ENCODE results near the gene GPR4. TPM values are rescaled to one million over a fixed set of nuclear protein-coding genes. Genes with fewer than 3 reads are reported as not detected.

The GPR4 gene
- total RNA-seq, 1 experiment from 2014 or later, result not detected

DNA sequence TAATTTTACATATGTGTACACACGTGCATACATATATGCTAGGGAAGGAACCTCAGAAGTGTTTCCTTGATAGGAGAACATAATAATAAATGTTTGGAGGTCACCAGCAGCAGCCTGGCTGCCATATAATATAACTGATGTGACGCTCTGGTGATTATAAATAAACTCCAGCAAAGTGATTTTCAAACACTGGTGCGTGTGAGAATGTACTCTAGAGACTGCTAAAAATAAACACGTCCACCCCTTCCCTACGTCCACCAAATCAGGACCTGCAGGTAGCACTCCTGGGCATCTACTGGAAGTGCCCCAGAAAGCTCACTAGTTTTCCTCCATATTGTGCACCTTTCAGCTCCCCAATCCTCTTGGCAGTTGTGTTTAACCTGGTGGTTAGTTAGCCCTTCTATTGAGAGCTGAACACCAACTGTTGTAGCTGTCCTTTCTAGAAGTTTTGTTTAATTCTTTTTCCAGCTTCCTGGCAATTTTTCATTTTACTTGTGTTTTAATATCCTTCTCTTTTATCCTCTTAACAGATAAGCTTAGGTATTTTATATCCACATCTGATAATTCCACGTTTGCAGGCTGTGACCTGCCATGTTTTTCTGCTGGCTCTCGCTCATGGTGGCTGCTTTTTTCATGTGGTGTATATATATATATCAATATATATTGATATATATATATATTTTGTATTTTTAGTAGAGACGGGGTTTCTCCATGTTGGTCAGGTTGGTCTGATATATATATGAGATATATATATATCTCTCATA is 30.4 kb downstream of the GPR4 start:
- no peak for DNase-seq (ENCODE audit: low read depth, low spot score)
- in situ Hi-C loops (cut with HindIII; ENCODE audit: low pct_unique_long_range_greater_than_20kb, low sequenced_read_pairs), result no loop called here

DNA sequence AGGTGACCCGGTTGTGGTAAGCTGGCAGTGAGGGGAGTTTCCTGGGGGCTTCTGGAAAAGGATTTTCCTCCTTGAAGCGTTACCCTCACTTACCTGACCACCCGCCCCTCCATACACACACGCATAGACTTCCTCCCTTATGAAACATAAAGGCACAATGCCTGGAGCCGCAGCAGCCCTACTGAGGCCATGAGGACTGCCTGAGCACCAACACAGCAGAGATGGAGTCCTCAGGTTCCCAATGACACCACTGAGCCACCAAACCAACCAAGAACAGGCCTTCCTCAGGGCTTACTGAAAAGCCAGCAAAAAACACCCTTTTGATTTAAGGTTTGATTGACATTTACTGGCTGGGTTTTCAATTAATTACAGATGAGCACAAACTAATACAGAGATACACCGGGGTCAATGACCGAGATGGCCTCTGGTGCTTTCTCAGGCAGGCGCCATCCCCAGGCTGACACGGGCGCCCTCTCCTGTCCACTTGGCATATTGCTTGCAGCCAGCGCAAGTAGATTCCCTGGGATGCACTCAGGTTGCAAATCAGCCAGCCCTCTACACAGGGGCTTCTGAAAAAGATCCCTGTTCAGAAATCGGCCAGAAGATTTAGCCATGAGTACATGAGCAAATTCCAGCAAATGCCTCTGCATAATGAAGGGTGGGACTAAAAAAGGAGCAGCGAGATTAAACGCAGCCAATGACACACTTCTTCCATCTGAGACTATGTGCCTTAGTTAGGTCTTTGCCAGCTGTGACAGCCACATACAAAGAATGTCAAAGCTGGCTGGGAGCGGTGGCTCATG is 32.2 kb downstream of the GPR4 start:
- in situ Hi-C loops (cut with HindIII; ENCODE audit: low pct_unique_long_range_greater_than_20kb, low sequenced_read_pairs), result no loop called here
- DNase-seq (ENCODE audit: low read depth, low spot score), result peak; percentile 67

DNA sequence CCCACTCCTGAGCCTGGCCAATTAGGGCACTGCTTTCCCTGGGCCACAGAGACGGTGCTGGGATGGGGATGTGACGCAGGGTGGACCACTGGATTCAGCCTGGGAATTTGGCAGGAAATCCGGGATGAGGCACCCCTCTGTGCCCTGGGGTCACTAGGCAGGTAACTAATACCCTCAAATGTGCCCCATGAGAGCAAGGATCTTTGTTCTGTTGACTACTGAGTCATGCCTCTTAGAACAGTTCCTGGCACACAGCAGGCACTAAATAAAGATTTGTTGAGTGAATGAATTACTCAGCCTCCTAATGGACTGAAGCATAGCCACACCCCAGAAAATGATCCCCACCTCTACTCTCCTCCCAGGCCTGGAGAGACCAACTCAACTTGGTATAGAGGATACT is 33.3 kb downstream of the GPR4 start:
- in situ Hi-C loops (cut with HindIII; ENCODE audit: low pct_unique_long_range_greater_than_20kb, low sequenced_read_pairs), result no loop called here
- DNase-seq (ENCODE audit: low read depth, low spot score), result no peak

DNA sequence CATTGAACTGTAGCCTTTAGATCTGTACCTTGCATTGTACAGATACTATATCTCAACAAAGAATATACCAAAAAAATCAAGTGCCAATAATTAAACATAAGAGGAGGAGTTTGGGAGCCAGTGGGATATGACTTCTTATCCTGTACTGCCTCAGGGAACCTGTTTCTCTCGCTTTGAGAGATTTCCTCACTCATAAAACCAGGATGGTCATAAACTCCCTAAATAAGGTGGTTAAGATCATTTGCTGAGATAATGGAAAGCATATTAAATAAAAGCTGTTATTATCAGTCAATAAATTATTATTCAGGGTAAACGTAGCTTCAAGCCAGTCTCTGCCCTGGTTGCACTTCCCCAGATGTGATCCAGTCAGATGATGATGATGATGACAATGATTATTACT is 34.4 kb downstream of the GPR4 start:
- in situ Hi-C loops (cut with HindIII; ENCODE audit: low pct_unique_long_range_greater_than_20kb, low sequenced_read_pairs), result no loop called here
- no peak for DNase-seq (ENCODE audit: low read depth, low spot score)

DNA sequence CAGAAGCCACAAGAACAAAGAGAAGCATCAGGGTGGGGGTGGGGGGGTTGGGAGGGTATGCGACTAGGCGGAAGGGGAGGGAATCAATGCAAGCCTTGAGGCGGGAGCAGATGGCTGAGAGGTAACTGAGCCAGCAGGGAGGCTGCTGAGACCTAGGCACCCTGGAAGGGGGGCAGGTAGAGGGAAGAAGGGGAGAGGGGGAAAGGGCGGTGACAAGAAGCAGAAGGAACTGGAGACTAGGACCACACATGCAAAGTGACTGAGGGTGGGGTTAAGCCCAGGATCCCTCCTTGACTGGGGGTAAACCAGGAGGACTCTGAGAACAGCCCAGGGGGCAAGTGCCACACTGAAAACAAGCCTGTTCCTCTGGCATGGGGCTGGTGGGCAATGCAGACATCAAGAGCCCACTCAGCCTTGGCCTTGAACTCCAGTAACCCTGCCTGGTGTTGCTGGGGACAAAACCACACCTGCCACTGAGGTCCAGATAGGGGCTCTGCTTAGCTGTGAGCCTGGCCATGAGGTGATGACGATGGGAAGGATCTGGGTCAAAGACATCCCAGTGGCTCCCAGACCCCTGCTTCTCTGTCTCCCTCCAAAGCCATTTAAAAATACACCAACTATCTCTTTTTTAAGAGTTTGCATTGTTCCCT is 37.8 kb downstream of the GPR4 start:
- DNase-seq (ENCODE audit: low read depth, low spot score), result no peak
- in situ Hi-C loops (cut with HindIII; ENCODE audit: low pct_unique_long_range_greater_than_20kb, low sequenced_read_pairs), result no loop called here

DNA sequence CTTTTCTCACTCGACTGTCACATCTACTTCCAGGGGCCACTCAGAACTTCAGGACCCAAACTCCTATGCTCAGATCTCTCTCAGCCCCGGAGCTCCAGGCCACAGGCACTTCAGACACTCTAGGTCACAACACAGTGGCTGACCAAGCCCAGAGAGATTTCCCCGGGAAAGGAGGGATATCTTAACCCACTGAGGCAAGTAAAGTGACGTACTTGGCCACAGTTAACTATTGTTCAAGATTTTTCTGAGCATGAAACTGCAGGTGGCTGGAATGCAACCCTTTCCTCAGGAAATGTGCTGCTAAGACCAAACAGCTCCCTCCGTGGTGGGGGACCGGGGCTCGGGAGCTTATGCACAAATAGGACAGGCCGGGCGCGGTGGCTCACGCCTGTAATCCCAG is 41.3 kb downstream of the GPR4 start:
- in situ Hi-C loops (cut with HindIII; ENCODE audit: low pct_unique_long_range_greater_than_20kb, low sequenced_read_pairs), result no loop called here
- DNase-seq (ENCODE audit: low read depth, low spot score), result no peak

DNA sequence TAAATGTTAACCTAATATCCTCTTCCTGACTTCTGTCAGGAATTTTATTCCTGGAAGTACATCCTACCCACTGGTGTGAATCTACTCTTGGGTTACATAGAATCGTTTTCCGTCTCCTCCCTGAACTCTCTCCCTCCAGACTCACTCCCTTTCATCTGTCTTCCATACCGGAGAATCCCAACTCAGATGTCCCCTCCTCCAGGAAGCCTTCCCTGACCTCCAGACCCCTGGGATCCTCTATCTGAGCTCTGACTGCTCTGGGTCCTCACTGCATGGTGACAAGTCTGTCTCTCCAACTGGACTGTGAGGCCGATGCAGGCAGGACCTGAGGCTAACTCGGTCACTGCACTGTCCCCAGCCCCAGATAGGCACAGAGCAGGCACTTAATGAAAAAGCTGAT is 42.0 kb downstream of the GPR4 start:
- in situ Hi-C loops (cut with HindIII; ENCODE audit: low pct_unique_long_range_greater_than_20kb, low sequenced_read_pairs), result no loop called here

DNA sequence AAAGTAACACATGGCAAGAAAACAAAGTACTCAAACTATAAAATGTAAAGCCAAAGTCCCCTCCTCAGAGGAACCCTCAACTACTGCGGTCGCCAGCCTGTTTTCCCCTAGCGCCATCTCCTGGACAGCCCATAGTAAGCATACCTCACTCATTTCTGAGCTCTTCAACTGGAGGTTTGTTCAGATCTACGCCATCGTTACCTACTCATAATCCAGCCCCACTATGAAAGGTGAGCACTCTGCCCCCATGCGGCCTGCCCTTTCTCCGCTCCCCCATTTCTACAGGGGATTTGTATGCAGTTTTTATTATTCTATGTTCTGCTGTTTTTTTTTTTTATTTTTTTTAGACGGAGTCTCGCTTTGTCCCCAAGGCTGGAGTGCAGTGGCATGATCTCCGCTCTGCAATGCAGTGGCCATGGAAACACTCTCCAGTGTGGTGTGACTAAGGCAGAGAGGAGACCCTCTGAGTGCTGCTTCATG is 43.6 kb downstream of the GPR4 start:
- peak; percentile 82 for DNase-seq (ENCODE audit: low read depth, low spot score)
- in situ Hi-C loops (cut with HindIII; ENCODE audit: low pct_unique_long_range_greater_than_20kb, low sequenced_read_pairs), result no loop called here

More for the DNA sequence above, 42.0 kb downstream of the GPR4 start:
- no peak for DNase-seq (ENCODE audit: low read depth, low spot score)

DNA sequence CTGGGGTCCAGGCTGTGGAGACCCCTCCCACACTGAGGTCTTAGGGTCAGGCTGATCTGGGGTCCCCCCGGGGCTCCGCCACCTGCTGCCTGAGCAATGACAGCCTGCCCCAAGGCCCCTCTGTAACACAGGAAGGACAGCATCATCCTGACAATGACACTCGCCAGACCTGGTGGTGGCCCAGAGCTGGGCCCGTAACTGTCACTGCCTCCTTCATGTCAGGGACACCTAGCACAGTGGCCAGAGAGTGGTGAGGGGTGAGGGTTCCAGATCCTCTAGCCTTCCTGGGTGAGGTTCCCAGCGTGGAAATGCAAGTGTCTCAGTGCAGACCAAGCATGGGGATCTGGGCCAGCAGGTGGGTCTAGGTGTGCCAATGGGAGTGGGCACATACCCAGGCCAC is 45.2 kb downstream of the GPR4 start:
- in situ Hi-C loops (cut with HindIII; ENCODE audit: low pct_unique_long_range_greater_than_20kb, low sequenced_read_pairs), result no loop called here

DNA sequence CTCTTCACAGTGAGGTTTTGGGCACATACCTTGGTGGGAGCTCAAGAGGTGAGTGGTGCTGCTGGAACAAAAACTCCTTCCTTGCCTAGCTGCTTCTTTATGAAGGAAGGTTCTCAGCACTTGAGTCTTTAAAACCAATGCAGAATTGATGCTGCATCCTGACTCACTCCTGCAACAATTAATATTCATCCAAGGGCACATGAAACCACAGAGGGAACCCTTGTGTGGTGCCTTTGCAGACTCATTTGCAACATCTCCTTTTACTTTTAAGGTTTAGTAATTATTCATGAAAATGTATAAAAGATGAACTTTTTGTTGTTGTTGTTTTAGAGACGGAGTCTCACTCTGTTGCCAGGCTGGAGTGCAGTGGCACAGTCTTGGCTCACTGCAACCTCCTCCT is 47.5 kb downstream of the GPR4 start:
- DNase-seq (ENCODE audit: low read depth, low spot score), result no peak
- in situ Hi-C loops (cut with HindIII; ENCODE audit: low pct_unique_long_range_greater_than_20kb, low sequenced_read_pairs), result no loop called here

More for the DNA sequence above, 45.2 kb downstream of the GPR4 start:
- no peak for DNase-seq (ENCODE audit: low read depth, low spot score)

DNA sequence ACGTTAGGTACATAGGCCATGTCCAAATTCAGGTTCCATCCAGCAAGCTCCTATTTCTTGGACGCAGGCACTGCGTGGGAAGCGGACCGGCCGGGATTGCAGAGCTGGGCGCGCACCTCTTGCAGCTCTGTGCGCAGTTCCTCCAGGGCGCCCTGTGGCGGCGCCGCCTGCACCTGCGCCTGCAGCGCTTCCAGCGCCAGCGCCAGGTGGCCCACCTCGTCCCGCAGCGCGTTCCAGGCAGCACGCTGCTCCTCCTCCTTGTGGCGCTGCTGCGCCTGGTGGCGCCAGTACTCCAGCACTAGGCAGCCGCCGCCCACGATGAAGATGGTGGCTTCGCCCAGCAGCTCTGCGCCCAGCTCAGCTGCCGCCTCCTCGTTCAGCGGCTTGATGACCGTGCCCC is 48.5 kb downstream of the GPR4 start:
- in situ Hi-C loops (cut with HindIII; ENCODE audit: low pct_unique_long_range_greater_than_20kb, low sequenced_read_pairs), result no loop called here
- DNase-seq (ENCODE audit: low read depth, low spot score), result no peak

DNA sequence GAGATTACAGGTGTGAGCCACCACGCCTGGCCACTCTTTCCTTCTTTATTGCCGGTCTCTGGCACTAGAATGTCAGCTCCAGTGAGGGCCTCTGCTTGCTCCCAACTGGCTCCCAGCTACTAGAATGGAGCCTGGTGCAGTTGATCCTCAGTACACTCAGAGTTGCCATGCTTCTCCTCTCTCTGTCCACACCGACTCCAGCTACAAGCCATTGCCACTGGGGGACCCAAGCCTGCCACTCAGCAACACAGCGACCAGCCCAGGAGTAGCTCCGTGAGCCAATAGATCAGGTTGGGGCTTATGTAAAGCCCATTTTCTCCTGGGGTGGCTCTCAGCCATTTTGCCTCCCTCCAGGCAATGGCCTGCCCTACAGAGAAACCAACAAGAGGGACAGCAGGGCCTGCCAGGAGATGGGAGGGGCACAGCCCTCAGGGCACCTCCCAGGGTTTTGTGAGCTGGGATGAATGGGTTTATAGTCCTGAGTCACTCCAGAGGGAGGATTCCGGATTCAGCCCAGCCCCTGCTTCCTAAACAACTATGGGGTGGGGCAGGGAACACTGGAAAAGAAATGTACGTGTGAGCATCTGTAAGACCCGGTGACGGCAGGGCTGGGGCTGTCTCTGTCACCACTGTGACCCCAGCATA is 53.9 kb downstream of the GPR4 start:
- in situ Hi-C loops (cut with HindIII; ENCODE audit: low pct_unique_long_range_greater_than_20kb, low sequenced_read_pairs), result no loop called here
- DNase-seq (ENCODE audit: low read depth, low spot score), result peak; percentile 83

DNA sequence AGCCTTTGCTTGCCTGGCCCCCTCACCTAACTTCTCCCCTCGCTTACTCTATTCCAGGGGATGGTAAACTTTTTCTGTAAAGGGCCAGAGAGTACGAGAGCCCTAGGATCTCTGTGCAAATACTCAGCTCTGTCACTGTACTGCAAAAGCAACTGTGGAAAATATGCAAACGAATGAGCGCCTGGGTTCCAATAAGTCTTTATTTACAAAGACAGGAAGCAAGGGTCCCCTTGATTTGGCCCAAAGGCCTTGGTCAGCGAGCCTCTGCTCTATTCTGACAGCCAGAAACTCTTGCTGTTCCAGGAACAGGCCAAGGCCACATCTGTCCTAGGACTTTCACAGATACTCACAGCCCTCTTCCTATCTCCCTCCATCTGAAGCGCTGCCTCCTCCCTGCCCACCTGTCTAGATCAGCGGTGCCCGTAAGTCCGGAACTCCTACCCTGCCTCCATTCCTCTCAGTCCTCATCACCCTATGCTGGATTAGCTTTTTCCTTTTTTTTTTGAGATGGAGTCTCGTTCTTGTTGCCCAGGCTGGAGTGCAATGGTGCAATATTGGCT is 54.7 kb downstream of the GPR4 start:
- in situ Hi-C loops (cut with HindIII; ENCODE audit: low pct_unique_long_range_greater_than_20kb, low sequenced_read_pairs), result no loop called here
- no peak for DNase-seq (ENCODE audit: low read depth, low spot score)

DNA sequence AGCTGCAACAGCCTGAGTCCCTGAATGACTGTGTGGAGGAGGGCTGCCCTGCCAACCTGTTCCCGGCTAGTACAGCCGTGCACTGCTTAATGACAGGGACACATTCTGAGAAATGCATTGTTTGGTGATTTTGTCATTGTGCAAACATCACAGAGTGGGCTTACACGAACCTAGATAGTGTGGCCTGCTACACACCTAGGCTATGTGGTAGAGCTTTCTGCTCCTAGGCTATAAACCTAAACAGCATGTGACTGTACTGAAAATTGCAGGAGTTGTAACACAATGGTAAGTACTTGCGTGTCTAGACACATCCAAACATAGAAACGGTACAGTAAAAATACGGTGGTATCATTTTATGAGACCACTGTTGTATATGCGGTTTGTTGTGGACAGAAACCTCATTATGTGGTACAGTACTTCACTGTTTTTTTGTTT is 59.8 kb downstream of the GPR4 start:
- in situ Hi-C loops (cut with HindIII; ENCODE audit: low pct_unique_long_range_greater_than_20kb, low sequenced_read_pairs), result no loop called here
- peak; percentile 93 for DNase-seq (ENCODE audit: low read depth, low spot score)

All from SK-MEL-5 (cell line).